Left renal pelvis (tissue), 4 donors: ENCODE data around the gene ZFP37. TPM values are rescaled to one million over a fixed set of nuclear protein-coding genes. Genes with fewer than 3 reads are reported as not detected.

Source experiments
- polyA plus RNA-seq, 4 donors: library from polyadenylated mRNA; unstranded; fragments of 120-200 nt; gene quantifications; one replicate each; pipeline ENCODE4 v1.2.1, GENCODE V29; 2013; ENCODE audit not compliant: insufficient read length in 4 of 4

ZFP37 gene
- polyA plus RNA-seq, 4 donors, result 10.9 to 18.1 (median 12.7) TPM

Other genes starting within 250 kb of the ZFP37 start
- under 1 TPM in 3 of 4 donors, not detected in 1; 0.10 to 0.47 (median 0.29) TPM for gene SLC46A2, start 165.8 kb downstream of the ZFP37 start, polyA plus RNA-seq
- 10 to 100 TPM in 2 of 4 donors, 1 to 10 TPM in 2; 9.1 to 13.1 (median 10.0) TPM for gene ZNF883, start 44.5 kb downstream of the ZFP37 start, polyA plus RNA-seq
- gene SLC31A2, start 94.3 kb upstream of the ZFP37 start, polyA plus RNA-seq, result 1 to 10 TPM; 2.4 to 4.2 (median 3.5) TPM
- 10 to 100 TPM; 28.7 to 31.6 (median 31.0) TPM for gene FKBP15, start 164.6 kb upstream of the ZFP37 start, polyA plus RNA-seq
- 10 to 100 TPM; 20.3 to 28.5 (median 22.3) TPM for gene SLC31A1, start 164.8 kb upstream of the ZFP37 start, polyA plus RNA-seq
- 10 to 100 TPM; 39.3 to 43.8 (median 40.8) TPM for gene CDC26, start 218.8 kb upstream of the ZFP37 start, polyA plus RNA-seq
- 10 to 100 TPM; 26.9 to 43.0 (median 35.3) TPM for gene PRPF4, start 218.9 kb upstream of the ZFP37 start, polyA plus RNA-seq
- 1 to 10 TPM in 3 of 4 donors, under 1 TPM in 1; 0.30 to 9.5 (median 6.6) TPM for gene RNF183, start 246.7 kb upstream of the ZFP37 start, polyA plus RNA-seq